Esophagus muscularis mucosa (tissue), 4 donors: ENCODE results near the gene TRAPPC11. TPM values are rescaled to one million over a fixed set of nuclear protein-coding genes. Genes with fewer than 3 reads are reported as not detected.

Experiments used
- DNase-seq: peaks from one replicate; pipeline ENCODE4 v3.0.0-alpha.2; 2017; ENCODE audit errors: extremely low spot score
- H3K27ac ChIP-seq, 4 donors: fragments of 200-600 bp; sonication (generic); replicated peaks in 1 of 4; 1 replicate in 3 of 4; 2 replicates in 1 of 4; pipeline ENCODE4 v1.5.1; 2016 to 2019; ENCODE audit warnings: mild to moderate bottlenecking in 1 of 4
- H3K27me3 ChIP-seq, 4 donors: fragments of 200-600 bp; sonication (generic); one replicate each; pipeline versions ENCODE4 v1.5.1 to v1.6.0; 2016 to 2019
- H3K36me3 ChIP-seq, 4 donors: fragments of 200-600 bp; sonication (generic); one replicate each; pipeline ENCODE4 v1.5.1; 2016 to 2019
- H3K4me1 ChIP-seq, 4 donors: fragments of 200-600 bp; sonication (generic); one replicate each; pipeline ENCODE4 v1.5.1; 2016 to 2019
- H3K4me3 ChIP-seq, 4 donors: fragments of 200-600 bp; sonication (generic); 1 replicate in 2 of 4; 2 replicates in 2 of 4; pipeline ENCODE4 v1.5.1; 2016 to 2019; ENCODE audit warnings: mild to moderate bottlenecking in 4 of 4, moderate library complexity in 1 of 4
- H3K9me3 ChIP-seq, 4 donors: fragments of 200-600 bp; sonication (generic); 1 replicate in 3 of 4; 2 replicates in 1 of 4; pipeline ENCODE4 v1.5.1; 2016 to 2019
- EP300 ChIP-seq: sonication (generic); formaldehyde crosslinking; IDR thresholded peaks from one replicate; pipeline ENCODE4 v1.6.1; 2017; ENCODE audit warnings: antibody characterized with exemption
- POLR2A ChIP-seq: fragments of 450-650 bp; IDR thresholded peaks from one replicate; pipeline ENCODE4 v1.6.1; 2017; ENCODE audit warnings: antibody characterized with exemption, moderate library complexity, mild to moderate bottlenecking, low read depth
- POLR2AphosphoS5 ChIP-seq, 2 donors: sonication (generic); formaldehyde crosslinking; IDR thresholded peaks; one replicate each; pipeline ENCODE4 v1.6.1; 2017; ENCODE audit warnings: antibody characterized with exemption in 2 of 2
- WGBS: methylation state at CpG from one replicate; pipeline ENCODE4 v1.1.5; 2018; 5-methylcytosine and 5-hydroxymethylcytosine counted together
- intact Hi-C: fragments of 100-400 bp; cut with DNase I; formaldehyde crosslinking; loops from one replicate; pipeline ENCODE4 v1.15.1; 2023
- total RNA-seq, 4 donors: library from RNA; depleted of rRNA; stranded (reverse); fragments of >200 nt; gene quantifications; one replicate each; pipeline versions ENCODE4 v1.1.0 to v1.2.1, GENCODE V29; 2016
- TF ChIP-seq, protein P1 (sequence below), 3 experiments: fragments of 200-600 bp in 2 of 3; fragments of 450-650 bp in 1 of 3; sonication (generic) in 2 of 3; IDR thresholded peaks; one replicate each; pipeline ENCODE4 v1.5.1; 2017 to 2019; ENCODE audit warnings: antibody characterized with exemption in 3 of 3, mild to moderate bottlenecking in 2 of 3, moderate library complexity in 1 of 3

The TRAPPC11 gene
- total RNA-seq, 4 donors from 2014 or later, result 35.6 to 42.8 (median 39.7) TPM

DNA sequence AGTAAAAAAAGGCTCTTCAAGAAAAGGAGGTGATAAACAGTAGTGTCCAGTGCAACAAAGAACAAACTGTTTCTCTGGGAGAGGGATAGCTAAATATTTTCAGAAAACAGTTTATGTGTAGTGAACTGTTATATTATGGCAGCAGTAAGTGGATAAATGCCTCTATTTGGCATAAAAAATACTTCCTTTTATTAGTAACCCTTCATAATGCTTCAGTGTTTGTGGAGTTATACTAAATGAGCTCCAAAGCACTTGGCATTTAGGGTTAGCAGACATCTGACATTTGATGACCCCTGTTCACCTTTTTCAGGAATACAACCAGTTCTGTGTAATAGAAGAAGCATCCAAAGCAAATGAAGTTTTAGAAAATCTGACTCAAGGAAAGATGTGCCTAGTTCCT is 31.9 kb downstream of the TRAPPC11 start:
- no peak overlapping the region for H3K27ac ChIP-seq
- no peak overlapping the region for H3K4me3 ChIP-seq
- TF ChIP-seq EP300 (no peak), POLR2A (no peak), POLR2AphosphoS5 (IDR thresholded peaks at IDR 0.05) (no peak)
- TF ChIP-seq, protein P1, sequence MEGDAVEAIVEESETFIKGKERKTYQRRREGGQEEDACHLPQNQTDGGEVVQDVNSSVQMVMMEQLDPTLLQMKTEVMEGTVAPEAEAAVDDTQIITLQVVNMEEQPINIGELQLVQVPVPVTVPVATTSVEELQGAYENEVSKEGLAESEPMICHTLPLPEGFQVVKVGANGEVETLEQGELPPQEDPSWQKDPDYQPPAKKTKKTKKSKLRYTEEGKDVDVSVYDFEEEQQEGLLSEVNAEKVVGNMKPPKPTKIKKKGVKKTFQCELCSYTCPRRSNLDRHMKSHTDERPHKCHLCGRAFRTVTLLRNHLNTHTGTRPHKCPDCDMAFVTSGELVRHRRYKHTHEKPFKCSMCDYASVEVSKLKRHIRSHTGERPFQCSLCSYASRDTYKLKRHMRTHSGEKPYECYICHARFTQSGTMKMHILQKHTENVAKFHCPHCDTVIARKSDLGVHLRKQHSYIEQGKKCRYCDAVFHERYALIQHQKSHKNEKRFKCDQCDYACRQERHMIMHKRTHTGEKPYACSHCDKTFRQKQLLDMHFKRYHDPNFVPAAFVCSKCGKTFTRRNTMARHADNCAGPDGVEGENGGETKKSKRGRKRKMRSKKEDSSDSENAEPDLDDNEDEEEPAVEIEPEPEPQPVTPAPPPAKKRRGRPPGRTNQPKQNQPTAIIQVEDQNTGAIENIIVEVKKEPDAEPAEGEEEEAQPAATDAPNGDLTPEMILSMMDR (IDR thresholded peaks at IDR 0.05), result no peak
- DNase-seq, result no peak
- H3K9me3 ChIP-seq, result no peaks in the 10 kb centered on the region
- intact Hi-C loops, result no loop called here
- no peaks in the 10 kb centered on the region for H3K27me3 ChIP-seq
- H3K36me3 ChIP-seq, result peaks cover 55 to 99% (median 76%) of the 10 kb centered on the region in 4 donors
- H3K4me1 ChIP-seq, result peaks cover 0 to 3% (median 0%) of the 10 kb centered on the region in 4 donors

GRCh38 chr4:183691897-183692296 is 32.8 kb downstream of the TRAPPC11 start:
- peaks cover 55 to 99% (median 76%) of the 10 kb centered on the region in 4 donors for H3K36me3 ChIP-seq
- H3K27me3 ChIP-seq, result no peaks in the 10 kb centered on the region

DNA sequence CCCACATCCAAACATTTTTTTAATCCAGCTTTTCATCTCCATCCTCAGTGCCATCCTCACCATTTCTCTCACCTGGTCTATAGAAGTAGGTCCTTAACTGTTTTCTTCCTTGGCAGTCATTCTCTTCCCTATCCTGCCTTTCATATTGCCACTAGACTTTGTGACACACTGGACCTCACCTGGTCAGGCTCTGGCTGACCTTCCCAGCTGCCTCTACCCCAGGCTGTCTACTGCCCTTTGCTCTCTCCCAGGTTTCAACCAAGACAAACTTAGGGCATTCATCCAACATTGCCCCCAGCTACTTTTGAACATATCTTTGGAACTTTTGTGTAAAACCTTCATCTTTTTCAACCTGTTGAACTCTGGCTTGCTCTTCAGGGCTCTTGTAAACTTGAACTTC is 39.8 kb downstream of the TRAPPC11 start:
- Histone ChIP-seq H3K4me1 (no peaks in the 10 kb centered on the region), H3K27me3 (no peaks in the 10 kb centered on the region), H3K9me3 (no peaks in the 10 kb centered on the region), H3K36me3 (peaks cover 86 to 100% (median 95%) of the 10 kb centered on the region in 4 donors), H3K27ac (no peak overlapping the region), H3K4me3 (no peak overlapping the region)
- no peak for DNase-seq
- TF ChIP-seq, protein P1 (IDR thresholded peaks at IDR 0.05), result no peak
- no peak for TF ChIP-seq EP300
- intact Hi-C loops, result no loop called here

More at GRCh38 chr4:183691897-183692296, 32.8 kb downstream of the TRAPPC11 start:
- Histone ChIP-seq H3K4me3 (no peak overlapping the region), H3K9me3 (no peaks in the 10 kb centered on the region), H3K4me1 (peaks cover 0 to 3% (median 0%) of the 10 kb centered on the region in 4 donors), H3K27ac (no peak overlapping the region)
- DNase-seq, result no peak
- intact Hi-C loops, result no loop called here
- TF ChIP-seq POLR2AphosphoS5 (IDR thresholded peaks at IDR 0.05), result no peak
- no peak for TF ChIP-seq EP300
- no peak for TF ChIP-seq POLR2A
- TF ChIP-seq, protein P1 (IDR thresholded peaks at IDR 0.05), result no peak

DNA sequence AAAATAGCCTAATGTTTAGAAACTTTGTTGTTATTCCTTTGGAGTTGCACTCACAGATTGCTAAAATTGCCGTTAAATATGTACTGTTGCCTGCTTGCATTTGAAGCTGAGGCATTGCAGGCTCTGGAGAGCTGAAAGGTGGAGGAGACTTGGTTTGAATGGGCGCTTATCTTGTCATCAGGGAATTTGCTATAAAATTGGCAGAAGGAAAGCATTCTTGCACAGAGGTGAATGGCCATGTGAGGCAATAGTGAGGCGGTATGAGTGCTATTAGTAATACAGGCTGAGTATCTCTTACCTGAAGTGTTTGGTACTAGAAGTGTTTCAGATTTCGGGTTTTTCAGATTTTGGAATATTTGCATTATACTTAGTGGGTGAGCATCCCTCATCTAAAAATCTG is 41.3 kb downstream of the TRAPPC11 start:
- no peak overlapping the region for H3K27ac ChIP-seq
- H3K36me3 ChIP-seq, result peaks cover 81 to 99% (median 90%) of the 10 kb centered on the region in 4 donors
- no peaks in the 10 kb centered on the region for H3K9me3 ChIP-seq
- H3K4me1 ChIP-seq, result no peaks in the 10 kb centered on the region
- DNase-seq, result no peak
- TF ChIP-seq POLR2AphosphoS5 (IDR thresholded peaks at IDR 0.05), result no peak
- TF ChIP-seq, protein P1 (IDR thresholded peaks at IDR 0.05), result no peak
- TF ChIP-seq EP300, result no peak
- 98% methylated on average over 4 of the region's 4 CpGs for WGBS
- intact Hi-C loops, result no loop called here
- H3K4me3 ChIP-seq, result no peak overlapping the region
- H3K27me3 ChIP-seq, result no peaks in the 10 kb centered on the region

GRCh38 chr4:183702492-183702891 is 43.4 kb downstream of the TRAPPC11 start:
- 50% methylated on average over 1 of the region's 1 CpG for WGBS
- peaks cover 64 to 99% (median 87%) of the 10 kb centered on the region in 4 donors for H3K36me3 ChIP-seq

More at GRCh38 chr4:183702492-183702891, 43.4 kb downstream of the TRAPPC11 start:
- Histone ChIP-seq H3K4me3 (no peak overlapping the region), H3K9me3 (no peaks in the 10 kb centered on the region), H3K27ac (no peak overlapping the region), H3K4me1 (no peaks in the 10 kb centered on the region), H3K27me3 (no peaks in the 10 kb centered on the region)
- DNase-seq, result no peak
- intact Hi-C loops, result no loop called here
- TF ChIP-seq EP300 (no peak), POLR2A (no peak), POLR2AphosphoS5 (IDR thresholded peaks at IDR 0.05) (no peak)
- TF ChIP-seq, protein P1 (IDR thresholded peaks at IDR 0.05), result no peak
